SIG-M5 treated with dmso at 0.1 percent for 504 hours (cell line): Measurements from ENCODE around the gene STK11.

Source experiments
- DNase-seq: peaks from one replicate; lab custom pipeline; 2025; ENCODE audit not compliant: unreplicated experiment; lab: John Stamatoyannopoulos, UW

The STK11 gene

DNA sequence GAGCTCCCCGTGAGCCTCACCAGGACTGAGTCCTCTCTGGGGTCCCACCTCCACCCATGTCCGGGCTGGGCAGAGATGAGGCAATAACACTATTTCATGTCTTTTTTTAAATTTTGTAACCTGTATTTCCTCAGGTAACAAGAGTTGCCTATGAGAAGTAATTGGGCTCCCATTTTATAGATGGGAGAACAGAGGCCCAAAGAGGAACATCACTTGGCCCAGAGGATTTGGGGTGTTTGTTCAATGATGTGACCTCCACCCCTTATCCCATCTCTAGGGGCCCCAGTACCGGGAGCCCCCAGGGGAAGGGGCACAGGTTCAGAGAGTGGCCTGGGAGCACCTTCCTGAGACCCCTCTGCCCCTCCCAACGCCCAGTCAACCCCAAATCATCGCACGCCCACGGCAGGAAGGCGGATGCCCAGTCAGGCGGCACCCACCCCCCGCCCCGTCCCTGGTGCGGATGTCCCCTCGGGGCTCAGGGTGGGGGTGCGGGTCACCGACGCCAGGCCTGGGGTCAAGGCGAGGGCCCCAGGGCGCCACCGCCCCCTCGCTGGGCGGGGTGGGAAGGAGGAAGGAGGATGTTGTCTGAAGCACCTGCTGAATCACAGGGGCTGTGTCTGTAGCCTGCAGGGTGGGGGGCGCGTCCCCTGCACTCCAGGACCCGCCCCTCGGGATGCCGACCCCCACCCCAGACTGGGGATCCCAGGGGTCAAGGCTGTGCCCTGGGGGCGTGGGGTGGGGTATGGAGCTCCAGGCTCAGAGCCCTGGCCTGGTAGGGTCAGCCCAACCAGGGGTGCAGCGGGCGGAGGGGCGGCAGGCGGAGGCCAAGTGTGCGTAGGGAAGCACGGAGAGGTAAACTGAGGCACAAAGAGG lies 54.5 kb downstream of the STK11 start:
- DNase-seq, result no peak

DNA sequence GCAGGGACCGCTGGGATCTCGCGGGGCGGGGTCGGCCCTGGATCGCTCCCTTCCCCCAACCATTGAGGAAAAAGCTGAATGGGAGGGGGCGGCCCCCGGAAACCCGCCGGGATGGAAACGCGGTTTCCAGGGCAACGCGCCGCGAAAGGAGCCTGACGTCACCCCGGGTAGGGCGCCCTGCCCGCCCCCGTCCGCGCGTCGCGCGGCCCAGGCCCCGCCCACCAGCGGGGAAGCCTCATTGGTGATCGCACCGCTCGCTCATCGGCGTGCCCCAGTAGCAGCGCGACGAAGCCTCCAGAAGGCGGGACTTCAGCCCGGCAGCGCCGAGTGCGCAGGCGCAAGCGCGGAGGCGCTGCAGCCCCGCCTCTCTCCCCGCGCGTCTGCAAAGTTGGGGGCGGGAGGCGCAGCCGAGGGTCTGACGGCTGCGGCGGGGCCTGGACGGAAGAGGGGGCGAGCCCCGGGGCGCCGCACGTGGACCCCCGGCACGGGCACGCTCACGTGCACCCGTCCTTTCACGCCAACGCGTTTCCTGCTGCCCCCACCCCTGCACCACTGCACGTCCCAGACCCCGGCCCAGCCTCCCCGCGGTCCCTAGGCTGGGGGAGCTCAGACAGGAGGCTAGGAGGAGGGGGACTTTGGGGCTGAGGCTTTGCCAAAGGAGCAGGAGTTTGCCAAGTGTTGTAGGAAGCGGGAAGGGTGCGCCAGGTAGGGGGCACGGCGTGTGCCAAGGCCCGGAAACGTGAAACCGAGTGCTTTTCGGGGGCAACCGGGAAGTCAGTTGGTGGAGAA lies 55.4 kb downstream of the STK11 start:
- DNase-seq, result peak; percentile 83

- DNase-seq, result no peak
Observed at GRCh38 chr19:1261538-1261797, 55.9 kb downstream of the STK11 start.

DNA sequence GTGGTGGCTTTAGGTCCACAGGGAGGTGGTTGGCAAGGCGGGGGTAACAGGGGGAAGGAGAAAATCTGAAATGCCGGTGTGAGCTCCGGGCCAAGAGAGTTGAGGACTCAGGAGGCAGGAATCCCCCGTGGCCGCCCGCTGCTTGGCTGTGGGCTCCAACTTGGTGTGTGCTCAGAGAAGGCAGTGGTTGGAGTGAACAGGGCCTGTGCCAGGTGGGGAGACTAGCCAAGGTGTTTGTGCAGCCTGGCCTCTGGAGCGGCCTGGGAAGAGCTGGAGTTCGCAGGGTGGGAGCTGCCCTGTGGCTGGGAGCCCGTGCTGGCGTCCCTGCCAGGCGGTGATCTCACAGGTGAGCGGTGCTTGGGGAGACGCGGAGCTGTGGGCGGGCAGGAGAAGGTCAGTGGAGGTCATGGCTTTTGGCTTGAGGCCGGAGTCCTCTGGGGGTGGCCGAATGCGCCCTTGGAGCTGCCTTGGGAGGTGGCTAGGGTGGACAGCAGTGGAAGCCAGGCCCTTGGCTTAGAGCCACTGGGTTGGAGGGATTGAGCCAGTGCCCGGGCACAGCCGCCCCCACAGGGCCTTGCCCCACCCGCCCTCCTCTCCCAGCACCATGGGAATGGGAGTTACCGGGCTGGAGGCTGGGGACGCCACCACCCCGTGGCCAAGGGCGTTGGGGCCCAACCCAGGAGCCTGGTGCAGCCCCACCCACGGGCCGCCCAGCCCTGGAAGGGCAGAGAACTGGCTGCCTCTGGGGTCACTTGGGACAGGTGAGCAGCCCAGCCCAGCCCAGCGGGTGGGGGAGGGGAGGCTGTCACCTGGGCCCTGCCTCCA lies 56.4 kb downstream of the STK11 start:
- no peak for DNase-seq

- DNase-seq, result no peak
Observed at GRCh38 chr19:1262623-1263123, 57.1 kb downstream of the STK11 start.

GRCh38 chr19:1263188-1263587 lies 57.6 kb downstream of the STK11 start:
- no peak for DNase-seq

DNA sequence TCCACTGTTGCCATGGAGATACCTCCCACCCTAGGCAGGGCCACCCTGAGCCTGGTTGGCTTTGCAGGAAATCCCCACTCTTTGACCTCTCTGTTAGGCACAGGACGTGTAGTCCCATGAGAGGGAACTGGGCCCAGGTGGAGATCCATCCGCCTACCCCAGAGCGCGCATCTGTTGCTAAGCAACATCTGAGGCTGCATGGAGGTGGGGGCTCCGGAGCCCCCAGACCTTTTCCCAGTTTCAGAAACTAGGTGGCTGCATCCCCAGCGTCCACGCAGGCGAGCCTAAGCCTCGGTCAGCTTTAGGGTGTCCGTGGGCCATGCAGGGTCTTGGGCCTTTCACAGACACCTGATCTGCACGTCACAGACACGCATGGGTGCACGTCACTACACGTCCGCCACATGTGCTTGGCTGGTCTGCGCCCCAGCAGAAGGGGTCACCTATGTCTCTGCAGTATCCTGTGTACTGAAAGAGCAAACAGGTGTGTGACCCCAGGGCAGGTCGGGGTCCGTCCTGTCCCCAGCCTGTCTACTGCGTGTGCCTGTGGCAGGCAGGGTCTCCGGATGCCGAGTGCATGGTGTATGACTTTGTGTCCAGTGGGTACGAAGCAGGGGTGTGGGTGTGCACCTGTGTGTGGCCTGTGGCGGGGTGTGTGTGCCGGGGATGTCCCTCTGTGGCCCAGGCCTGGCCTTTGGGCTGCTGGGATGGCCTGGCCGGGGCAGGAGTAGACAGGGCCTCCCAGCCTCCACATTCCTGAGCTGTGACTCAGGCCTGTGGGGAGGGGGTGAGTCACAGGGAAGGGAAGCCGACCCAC lies 59.4 kb downstream of the STK11 start:
- DNase-seq, result no peak

DNA sequence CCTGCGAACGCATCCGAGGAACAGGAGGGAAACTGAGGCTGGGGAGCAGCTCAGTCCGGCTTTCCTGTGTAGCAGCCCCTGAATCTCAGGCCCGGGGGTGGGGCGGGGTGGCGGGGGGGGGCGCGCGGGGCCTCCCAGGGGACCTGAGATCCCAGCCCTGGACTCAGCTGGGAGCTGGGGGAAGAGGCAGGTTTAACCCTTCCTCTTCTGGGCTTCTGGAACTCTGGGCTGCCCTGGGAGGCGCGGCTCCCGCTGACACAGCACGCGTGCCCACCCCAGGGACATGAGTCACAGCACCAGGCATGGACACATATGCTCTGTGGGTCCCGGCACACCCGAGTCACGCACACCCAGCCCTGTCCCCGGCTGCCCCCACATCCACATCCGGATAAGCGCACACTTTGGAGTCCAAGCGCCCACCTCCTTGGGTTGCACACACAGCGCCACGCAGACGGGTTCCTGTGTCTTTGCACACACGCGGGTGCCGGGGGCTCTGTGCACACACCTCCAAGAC lies 60.1 kb downstream of the STK11 start:
- DNase-seq, result peak; percentile 25

GRCh38 chr19:1266129-1266915 lies 60.7 kb downstream of the STK11 start:
- peak; percentile 62 for DNase-seq

DNA sequence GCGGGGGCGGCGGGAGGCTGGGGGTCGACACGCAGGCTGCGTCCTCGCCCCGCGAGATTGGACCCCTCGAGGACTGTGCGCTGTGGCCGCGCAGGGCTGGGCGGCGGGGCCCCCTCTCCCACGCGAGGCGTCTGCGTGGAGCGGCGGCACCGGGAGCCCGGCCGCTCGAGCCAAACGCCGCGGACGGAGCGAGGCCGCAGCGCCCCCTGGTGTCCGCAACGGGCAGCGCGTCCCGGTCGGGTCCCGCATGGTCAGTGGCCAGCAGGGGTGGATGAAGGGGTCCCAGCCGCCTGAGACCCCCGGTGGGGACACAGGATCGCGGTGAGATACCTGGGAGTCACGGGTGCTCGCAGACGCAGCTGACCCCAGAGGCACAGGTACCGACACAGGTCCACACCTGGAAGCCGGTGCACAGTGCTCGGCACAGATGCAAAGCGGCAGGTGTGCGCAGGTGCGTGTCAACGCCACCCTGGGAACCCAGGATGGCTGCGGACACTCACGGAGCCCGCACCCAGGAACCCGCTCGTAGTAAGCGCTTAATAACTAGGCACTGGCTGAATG lies 61.4 kb downstream of the STK11 start:
- no peak for DNase-seq

DNA sequence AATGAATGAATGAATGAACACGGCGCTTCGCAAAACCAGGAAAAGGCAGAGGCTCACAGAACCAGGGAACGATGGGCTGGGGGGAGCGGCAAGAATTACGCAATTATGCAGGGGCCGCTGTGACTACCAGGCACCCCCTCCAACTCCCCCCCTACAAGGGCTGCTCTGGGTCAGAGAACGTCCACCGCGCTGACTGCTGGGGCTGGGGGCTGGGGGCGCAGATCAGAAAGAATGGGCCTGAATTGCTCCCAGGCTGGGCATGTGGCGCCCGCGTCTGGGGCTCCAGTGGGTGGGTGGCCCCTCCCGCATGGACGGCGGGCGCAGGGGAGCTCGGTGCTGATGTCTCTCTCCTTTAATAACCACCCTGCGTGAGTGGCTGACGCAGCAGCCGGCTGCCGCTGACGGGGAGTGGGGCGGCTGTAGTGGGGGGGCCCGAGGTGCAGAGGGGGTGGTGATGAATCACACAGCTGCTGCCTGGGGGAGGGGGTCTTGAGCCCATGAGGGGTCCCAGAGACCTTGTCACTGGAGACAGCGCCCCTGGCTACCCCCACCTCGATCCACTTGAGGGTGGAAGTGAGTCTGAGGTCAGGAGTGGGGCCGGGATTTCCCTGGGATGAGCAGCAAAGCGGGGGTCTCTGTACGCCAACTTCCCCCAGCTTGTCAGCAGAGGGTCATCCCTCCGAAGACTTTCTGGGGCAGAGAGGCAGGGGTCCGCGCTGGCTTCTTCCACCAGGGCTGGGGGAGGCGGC lies 62.1 kb downstream of the STK11 start:
- DNase-seq, result no peak

DNA sequence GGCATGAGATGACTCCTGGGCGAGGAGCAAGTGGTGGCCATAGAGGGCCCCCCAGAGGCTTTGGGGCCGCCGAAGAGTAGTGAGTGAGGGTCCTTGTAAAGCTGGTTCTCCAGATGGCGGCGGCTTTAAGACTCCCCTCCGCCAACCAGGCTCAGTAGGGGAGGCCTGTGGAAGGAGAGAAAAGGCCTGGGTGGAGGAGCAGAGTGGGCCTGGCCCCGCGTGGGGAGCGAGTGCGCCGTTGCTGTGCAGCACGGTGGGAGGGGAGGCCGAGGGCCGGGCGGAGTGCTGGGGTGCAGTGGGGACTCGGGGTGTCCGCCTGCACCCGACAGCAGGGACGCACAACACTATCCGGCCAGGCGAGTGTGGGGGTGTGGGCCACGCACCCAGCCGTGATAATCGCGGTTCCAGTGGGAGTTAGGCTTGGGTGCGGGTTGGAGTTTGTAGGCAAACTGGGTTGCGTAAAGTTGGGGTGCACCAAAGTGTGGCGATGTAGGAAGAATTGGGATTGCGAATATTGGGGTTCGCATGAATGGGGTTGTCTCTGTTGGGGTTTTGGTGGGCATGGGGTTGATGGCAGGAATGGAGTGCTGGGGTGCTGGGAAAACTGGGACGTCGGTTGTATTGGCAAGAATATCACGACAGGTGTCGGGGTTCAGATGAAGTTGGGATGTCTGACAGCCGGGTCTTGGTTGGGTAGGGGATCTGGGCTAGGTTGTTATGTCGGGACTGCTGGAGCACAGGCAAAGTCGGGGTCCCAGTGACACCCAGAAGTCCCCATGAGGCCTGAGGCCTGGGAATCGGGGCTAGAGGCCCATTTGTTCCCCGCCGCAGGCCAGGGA lies 62.9 kb downstream of the STK11 start:
- DNase-seq, result no peak

DNA sequence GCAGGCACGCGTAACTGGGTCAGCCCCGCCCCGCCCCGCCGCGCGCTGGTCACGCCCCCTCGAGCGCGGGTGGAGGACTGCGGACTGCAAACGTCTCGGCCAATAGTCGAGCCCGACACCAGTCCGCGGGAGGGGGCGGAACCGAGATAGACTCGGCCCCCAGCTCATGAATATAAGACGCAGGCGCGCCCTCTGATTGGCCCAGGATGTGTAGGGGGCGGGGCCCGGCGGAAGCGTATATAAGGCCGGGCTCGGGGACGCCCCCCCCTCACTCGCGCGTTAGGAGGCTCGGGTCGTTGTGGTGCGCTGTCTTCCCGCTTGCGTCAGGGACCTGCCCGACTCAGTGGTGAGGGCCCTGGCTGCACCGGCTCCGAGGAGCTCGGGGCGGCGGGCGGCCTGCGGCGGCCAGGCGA lies 63.5 kb downstream of the STK11 start, which contains the start of gene CIRBP:
Gene CIRBP (plus strand): TSS at position 268 of the 413 bp plus-strand sequence. CDS start 1,602 bp downstream, outside the sequence.
- peak; percentile 95 for DNase-seq

DNA sequence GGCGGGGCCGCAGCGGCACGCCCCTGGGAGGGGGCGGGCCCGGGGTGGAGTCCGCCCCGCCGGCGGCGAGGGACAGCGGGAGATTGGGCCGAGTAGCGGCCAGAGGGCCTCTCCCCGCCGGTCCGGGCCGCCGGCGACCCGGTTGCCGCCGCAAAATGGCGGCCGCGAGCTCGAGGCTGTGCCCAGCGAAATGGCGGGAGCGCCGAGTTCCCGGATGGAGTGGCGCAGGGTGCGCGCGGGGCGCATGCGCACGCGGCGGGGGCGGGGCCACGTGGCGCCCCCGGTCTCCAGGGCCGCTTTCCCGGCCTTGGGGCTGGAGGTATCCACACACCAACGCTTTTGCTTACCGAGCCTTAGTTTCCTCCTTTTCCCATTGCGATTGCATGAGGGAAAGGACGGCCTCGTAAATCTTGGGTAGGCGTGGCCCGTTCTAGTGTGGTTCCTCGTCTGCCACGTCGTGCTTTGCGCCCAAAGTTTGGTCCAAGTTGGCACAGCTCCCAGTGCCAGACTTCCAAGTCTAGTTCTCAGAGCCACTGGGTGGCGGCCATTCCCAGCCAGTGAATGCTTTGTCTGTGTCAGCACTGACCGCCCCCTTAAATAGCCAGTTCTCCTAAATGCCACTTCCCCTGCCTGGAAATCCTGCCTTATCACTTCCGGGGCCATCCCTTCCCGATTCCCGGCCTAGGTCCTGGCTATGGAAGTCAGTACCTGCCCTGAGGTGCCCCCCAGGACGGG lies 64.1 kb downstream of the STK11 start:
- peak; percentile 45 for DNase-seq

DNA sequence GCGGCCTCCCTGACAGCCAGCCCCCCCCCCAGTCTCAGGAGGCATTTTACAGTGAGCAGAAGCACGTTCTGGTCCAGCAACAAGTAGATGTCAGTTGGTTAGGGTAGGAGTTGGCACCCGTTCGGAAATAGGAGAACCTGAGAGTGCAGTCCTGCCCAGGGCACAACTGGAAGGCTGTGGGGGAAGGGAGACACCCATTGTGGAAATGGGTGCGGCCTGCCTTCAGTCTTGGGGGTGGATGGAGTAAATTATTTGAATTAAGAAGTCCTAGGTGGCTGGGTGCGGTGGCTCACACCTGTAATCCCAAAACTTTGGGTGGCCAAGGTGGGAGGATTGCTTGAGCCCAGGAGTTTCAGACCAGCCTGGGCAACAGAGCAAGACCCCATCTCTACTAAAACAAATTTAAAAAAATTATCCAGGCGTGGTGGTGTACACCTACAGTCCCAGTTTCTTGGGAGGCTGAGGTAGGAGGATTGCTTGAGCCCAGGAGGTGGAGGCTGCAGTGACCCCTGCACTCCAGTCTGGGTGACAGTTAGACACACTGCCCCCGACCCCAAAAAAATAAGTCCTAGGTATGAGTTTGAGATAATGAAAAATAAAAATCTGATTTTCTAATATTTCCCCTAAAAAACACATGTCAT lies 64.8 kb downstream of the STK11 start:
- DNase-seq, result peak; percentile 40

- no peak for DNase-seq
Observed at GRCh38 chr19:1270854-1271527, 65.4 kb downstream of the STK11 start.
